HepG2 (cell line): ENCODE data around the gene CSNK2B. TPM values are rescaled to one million over a fixed set of nuclear protein-coding genes. Genes with fewer than 3 reads are reported as not detected.

Source experiments
- ARHGAP35 ChIP-seq: sonication (generic); formaldehyde crosslinking; IDR thresholded peaks from 2 replicates; pipeline ENCODE4 v1.9.0; 2022; ENCODE audit warnings: mild to moderate bottlenecking, inconsistent platforms, moderate library complexity, missing genetic modification reagents, borderline replicate concordance
- IRF9 ChIP-seq: sonication (generic); formaldehyde crosslinking; IDR thresholded peaks from 2 replicates; pipeline ENCODE4 v1.8.0; 2022; ENCODE audit warnings: missing genetic modification reagents, mild to moderate bottlenecking, borderline replicate concordance
- YY1 ChIP-seq: IDR thresholded peaks from 2 replicates; pipeline ENCODE4 v1.6.1; 2011; ENCODE audit warnings: low read length, low read depth, moderate library complexity, mild to moderate bottlenecking; ENCODE audit not compliant: insufficient read depth, insufficient replicate concordance
- ZBTB44 ChIP-seq: sonication (generic); formaldehyde crosslinking; IDR thresholded peaks from 2 replicates; pipeline ENCODE4 v1.4.0; 2020; ENCODE audit warnings: missing genetic modification reagents
- ZFP62 ChIP-seq: sonication (generic); formaldehyde crosslinking; IDR thresholded peaks from 2 replicates; pipeline ENCODE4 v1.4.0; 2020; ENCODE audit warnings: missing genetic modification reagents
- ZNF598 ChIP-seq: sonication (generic); formaldehyde crosslinking; IDR thresholded peaks from 2 replicates; pipeline ENCODE4 v1.5.1; 2020; ENCODE audit warnings: mild to moderate bottlenecking, missing genetic modification reagents, borderline replicate concordance
- ZNF703 ChIP-seq: sonication (generic); formaldehyde crosslinking; IDR thresholded peaks from 2 replicates; pipeline ENCODE4 v1.5.1; 2020; ENCODE audit warnings: missing genetic modification reagents, mild to moderate bottlenecking, moderate library complexity, borderline replicate concordance
- ZNF816 ChIP-seq: sonication (generic); formaldehyde crosslinking; IDR thresholded peaks from 2 replicates; pipeline ENCODE4 v1.8.0; 2022; ENCODE audit warnings: missing genetic modification reagents, mild to moderate bottlenecking, borderline replicate concordance
- ZSCAN30 ChIP-seq: sonication (generic); formaldehyde crosslinking; IDR thresholded peaks from 2 replicates; pipeline ENCODE4 v1.5.0; 2020; ENCODE audit warnings: mild to moderate bottlenecking, missing genetic modification reagents
- polyA plus RNA-seq, 8 experiments: library from polyadenylated mRNA; depleted of rRNA in 3 of 8; stranded (reverse) in 7 of 8; unstranded in 1 of 8; fragments of >200 nt; fragmentation: Illumina TruSeq in 4 of 8; extraction: Trizol in 4 of 8; gene quantifications; 2 replicates each; pipeline versions ENCODE4 v1.2.1 to v1.2.3, GENCODE V29; 2011 to 2016; ENCODE audit warnings: low read depth in 4 of 8, missing spikeins in 1 of 8, mixed read lengths in 1 of 8; ENCODE audit not compliant: insufficient read depth in 1 of 8
- total RNA-seq, 5 experiments: library from RNA; depleted of rRNA; stranded (reverse); fragments of >200 nt; fragmentation: Illumina TruSeq; extraction: Trizol; gene quantifications; 2 replicates each; pipeline ENCODE4 v1.2.3, GENCODE V29; 2016; ENCODE audit warnings: low read depth in 1 of 5
- TF ChIP-seq, protein P1 (sequence below): sonication (generic); formaldehyde crosslinking; IDR thresholded peaks from 2 replicates; pipeline ENCODE4 v1.4.0; 2020; ENCODE audit warnings: mild to moderate bottlenecking, missing genetic modification reagents
- TF ChIP-seq, protein P2 (sequence below): sonication (generic); formaldehyde crosslinking; IDR thresholded peaks from 2 replicates; pipeline ENCODE4 v1.5.0; 2020; ENCODE audit warnings: mild to moderate bottlenecking, missing genetic modification reagents, borderline replicate concordance

Gene CSNK2B
- total and polyA plus RNA-seq, 2 of the 13 experiments (the other 11 are each of a cell fraction or from before 2014, with no cell fraction given): 111 to 296 TPM

DNA sequence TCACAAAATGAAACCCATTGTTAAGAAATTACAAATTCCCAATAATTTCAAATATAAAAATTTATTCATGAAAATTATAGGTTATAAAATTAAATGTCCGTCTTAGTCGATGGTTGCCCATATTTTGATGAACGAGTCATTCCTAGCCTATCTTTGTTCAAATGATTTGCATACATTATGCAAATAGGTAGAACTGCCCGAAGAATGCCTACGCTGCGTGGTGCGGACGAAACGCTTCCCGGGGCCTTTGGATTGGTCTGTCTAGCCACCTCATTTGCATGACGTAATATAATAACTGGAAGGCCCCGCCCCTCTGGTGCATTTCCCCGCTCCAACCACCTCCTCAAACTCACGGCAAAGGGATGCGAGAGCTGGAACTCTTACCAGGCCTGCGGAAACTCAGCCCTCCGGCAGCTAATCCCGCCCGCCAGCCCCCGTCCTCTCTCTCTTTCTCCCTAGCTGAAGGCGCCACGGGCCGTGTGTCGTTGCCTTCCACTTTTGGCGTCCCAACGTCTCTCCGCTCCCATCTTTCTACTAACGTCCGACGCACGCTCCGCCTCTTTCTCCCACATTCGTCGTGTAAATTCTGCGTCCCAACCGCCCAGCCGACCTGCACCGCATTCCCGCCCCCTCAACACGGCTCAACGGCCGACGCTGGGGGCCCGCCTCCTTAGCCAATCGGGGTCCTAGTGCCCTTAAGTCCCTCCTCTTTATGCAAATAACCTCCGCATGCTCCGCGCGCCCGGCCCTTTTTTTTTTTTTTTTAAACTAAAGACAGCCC lies 45.9 kb upstream of the CSNK2B start (continued):
- TF ChIP-seq, protein P1, sequence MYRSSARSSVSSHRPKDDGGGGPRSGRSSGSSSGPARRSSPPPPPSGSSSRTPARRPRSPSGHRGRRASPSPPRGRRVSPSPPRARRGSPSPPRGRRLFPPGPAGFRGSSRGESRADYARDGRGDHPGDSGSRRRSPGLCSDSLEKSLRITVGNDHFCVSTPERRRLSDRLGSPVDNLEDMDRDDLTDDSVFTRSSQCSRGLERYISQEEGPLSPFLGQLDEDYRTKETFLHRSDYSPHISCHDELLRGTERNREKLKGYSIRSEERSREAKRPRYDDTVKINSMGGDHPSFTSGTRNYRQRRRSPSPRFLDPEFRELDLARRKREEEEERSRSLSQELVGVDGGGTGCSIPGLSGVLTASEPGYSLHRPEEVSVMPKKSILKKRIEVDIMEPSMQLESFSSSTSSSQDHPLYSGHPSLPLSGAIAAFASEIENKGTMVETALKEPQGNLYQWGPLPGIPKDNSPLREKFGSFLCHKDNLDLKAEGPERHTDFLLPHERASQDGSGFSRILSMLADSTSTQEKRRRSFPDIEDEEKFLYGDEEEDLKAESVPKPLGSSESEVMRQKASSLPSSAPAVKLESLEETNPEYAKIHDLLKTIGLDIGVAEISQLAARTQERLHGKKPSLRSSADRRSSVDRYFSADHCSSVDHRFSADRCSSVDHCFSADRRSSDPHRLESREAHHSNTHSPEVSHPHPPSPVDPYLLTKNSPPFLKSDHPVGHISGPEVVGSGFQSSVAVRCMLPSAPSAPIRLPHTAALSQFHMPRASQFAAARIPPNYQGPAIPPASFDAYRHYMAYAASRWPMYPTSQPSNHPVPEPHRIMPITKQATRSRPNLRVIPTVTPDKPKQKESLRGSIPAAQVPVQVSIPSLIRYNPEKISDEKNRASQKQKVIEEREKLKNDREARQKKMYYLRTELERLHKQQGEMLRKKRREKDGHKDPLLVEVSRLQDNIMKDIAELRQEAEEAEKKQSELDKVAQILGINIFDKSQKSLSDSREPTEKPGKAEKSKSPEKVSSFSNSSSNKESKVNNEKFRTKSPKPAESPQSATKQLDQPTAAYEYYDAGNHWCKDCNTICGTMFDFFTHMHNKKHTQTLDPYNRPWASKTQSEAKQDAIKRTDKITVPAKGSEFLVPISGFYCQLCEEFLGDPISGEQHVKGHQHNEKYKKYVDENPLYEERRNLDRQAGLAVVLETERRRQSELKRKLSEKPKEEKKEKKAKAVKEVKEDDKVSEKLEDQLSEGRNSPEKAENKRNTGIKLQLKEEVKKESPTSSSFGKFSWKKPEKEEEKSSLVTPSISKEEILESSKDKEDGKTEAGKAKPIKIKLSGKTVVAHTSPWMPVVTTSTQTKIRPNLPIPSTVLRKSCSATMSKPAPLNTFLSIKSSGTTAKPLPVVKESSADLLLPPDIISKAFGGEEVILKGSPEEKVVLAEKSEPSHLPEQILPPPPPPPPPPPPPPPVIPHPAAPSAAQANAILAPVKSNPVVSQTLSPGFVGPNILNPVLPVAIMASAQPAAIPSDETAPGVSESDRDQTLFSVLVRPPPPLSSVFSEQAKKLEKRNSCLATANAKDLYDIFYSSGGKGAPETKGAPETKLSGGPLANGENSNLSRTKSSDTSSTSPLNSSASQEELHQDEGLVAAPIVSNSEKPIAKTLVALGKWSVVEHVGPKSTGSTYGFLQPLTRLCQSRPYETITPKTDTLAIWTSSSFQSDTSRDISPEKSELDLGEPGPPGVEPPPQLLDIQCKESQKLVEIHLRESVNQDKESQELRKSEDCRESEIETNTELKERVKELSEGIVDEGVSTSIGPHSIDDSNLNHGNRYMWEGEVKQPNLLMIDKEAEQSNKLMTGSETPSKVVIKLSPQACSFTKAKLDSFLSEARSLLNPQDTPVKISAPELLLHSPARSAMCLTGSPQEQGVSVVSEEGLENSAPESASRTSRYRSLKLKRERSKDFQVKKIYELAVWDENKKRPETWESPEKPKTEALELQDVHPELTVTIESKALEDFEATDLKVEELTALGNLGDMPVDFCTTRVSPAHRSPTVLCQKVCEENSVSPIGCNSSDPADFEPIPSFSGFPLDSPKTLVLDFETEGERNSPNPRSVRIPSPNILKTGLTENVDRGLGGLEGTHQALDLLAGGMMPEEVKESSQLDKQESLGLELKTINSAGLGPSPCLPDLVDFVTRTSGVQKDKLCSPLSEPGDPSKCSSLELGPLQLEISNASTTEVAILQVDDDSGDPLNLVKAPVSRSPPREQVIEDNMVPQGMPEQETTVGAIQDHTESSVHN (CRISPR knock-in tag): 0 out of 2 replicates have a peak, but pooled peaks have one; percentile 85
- 0 out of 2 replicates have a peak, but pooled peaks have one; percentile 33 for TF ChIP-seq ZNF598 (CRISPR knock-in tag)
- peak; percentile 83; the same call in 1 of the 2 replicates for TF ChIP-seq IRF9 (CRISPR knock-in tag)
- TF ChIP-seq ARHGAP35 (CRISPR knock-in tag): 0 out of 2 replicates have a peak, but pooled peaks have one; percentile 35
- no peak for TF ChIP-seq ZFP62
- TF ChIP-seq ZNF816 (CRISPR knock-in tag): peak; percentile 31
- peak; percentile 52 for TF ChIP-seq YY1
- TF ChIP-seq ZSCAN30 (CRISPR knock-in tag): peak; percentile 42; the same call in 1 of the 2 replicates
- TF ChIP-seq ZBTB44 (CRISPR knock-in tag): peak; percentile 43; the same call in 1 of the 2 replicates
- TF ChIP-seq, protein P2, sequence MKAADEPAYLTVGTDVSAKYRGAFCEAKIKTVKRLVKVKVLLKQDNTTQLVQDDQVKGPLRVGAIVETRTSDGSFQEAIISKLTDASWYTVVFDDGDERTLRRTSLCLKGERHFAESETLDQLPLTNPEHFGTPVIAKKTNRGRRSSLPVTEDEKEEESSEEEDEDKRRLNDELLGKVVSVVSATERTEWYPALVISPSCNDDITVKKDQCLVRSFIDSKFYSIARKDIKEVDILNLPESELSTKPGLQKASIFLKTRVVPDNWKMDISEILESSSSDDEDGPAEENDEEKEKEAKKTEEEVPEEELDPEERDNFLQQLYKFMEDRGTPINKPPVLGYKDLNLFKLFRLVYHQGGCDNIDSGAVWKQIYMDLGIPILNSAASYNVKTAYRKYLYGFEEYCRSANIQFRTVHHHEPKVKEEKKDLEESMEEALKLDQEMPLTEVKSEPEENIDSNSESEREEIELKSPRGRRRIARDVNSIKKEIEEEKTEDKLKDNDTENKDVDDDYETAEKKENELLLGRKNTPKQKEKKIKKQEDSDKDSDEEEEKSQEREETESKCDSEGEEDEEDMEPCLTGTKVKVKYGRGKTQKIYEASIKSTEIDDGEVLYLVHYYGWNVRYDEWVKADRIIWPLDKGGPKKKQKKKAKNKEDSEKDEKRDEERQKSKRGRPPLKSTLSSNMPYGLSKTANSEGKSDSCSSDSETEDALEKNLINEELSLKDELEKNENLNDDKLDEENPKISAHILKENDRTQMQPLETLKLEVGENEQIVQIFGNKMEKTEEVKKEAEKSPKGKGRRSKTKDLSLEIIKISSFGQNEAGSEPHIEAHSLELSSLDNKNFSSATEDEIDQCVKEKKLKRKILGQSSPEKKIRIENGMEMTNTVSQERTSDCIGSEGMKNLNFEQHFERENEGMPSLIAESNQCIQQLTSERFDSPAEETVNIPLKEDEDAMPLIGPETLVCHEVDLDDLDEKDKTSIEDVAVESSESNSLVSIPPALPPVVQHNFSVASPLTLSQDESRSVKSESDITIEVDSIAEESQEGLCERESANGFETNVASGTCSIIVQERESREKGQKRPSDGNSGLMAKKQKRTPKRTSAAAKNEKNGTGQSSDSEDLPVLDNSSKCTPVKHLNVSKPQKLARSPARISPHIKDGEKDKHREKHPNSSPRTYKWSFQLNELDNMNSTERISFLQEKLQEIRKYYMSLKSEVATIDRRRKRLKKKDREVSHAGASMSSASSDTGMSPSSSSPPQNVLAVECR (CRISPR knock-in tag): peak; percentile 49; the same call in 1 of the 2 replicates
- TF ChIP-seq ZNF703 (CRISPR knock-in tag): no peak
